Fibroblast of lung (primary cell): ENCODE data around the gene CORO1C.

Experiments used
- CTCF ChIP-seq, 2 donors: IDR thresholded peaks in 1 of 2; conservative IDR thresholded peaks in 1 of 2; 1 replicate in 1 of 2; 2 replicates in 1 of 2; pipeline ENCODE4 v1.5.1; 2011 to 2012; ENCODE audit warnings: low read length in 2 of 2, control low read depth in 1 of 2, inconsistent platforms in 1 of 2, low read depth in 1 of 2, mild to moderate bottlenecking in 1 of 2
- EZH2 ChIP-seq: IDR thresholded peaks from 2 replicates; pipeline ENCODE4 v1.5.1; 2012; ENCODE audit warnings: low read length, control low read depth, mild to moderate bottlenecking; ENCODE audit errors: missing control alignments

- TF ChIP-seq CTCF (conservative IDR thresholded peaks at IDR 0.05 in 1 of 2, IDR thresholded peaks at IDR 0.05 in 1 of 2; ENCODE audit: low read depth in 1 of 2, low read length in 2 of 2) = no peak
- no peak for TF ChIP-seq EZH2
Measured at GRCh38 chr12:108637222-108637971, 93.9 kb downstream of the CORO1C start.
